ENCODE measurements around the gene TAPBP.

- TF ChIP-seq ZNF274 (IDR thresholded peaks at IDR 0.05; ENCODE audit: low read depth, low read length) (no peak), YY1 (IDR thresholded peaks at IDR 0.05; ENCODE audit: insufficient read depth, insufficient read length) (no peak)
Observed at GRCh38 chr6:33312361-33313104, 1.3 kb downstream of the TAPBP start.
